ENCODE measurements around the gene DCAF16. TPM values are rescaled to one million over a fixed set of nuclear protein-coding genes. Genes with fewer than 3 reads are reported as not detected.

The DCAF16 gene
- total RNA-seq, 1 experiment from 2014 or later, result 18.9 TPM

Other genes starting within 250 kb of the DCAF16 start
- gene LAP3, start 233.6 kb downstream of the DCAF16 start, total RNA-seq (2014; rRNA removed; shearing (Covaris generic)), result 56.0 and 61.1 TPM in 2 replicates
- 4.5 and 4.9 TPM in 2 replicates for gene MED28, start 196.1 kb downstream of the DCAF16 start, total RNA-seq (2014; rRNA removed; shearing (Covaris generic))
- gene FAM184B, start 29.1 kb downstream of the DCAF16 start, total RNA-seq (2014; rRNA removed; shearing (Covaris generic)), result not detected in 2 replicates
- 53.9 and 54.1 TPM in 2 replicates for gene NCAPG, start 222 bp upstream of the DCAF16 start, total RNA-seq (2014; rRNA removed; shearing (Covaris generic))
- gene LCORL, start 211.0 kb upstream of the DCAF16 start, total RNA-seq (2014; rRNA removed; shearing (Covaris generic)), result 77.4 and 94.0 TPM in 2 replicates

Data from SJSA1 (cell line).